HEK293T (cell line): ENCODE data around the gene ALX3.

Experiments
- CTCF ChIA-PET: fragments of 350-600 bp; formaldehyde crosslinking; extraction: SDS; loops from one replicate; lab custom pipeline; 2021; ENCODE audit warnings: antibody characterized with exemption, inconsistent platforms; lab: Yijun Ruan, JAX
- POLR2A ChIA-PET: fragments of 350-600 bp; formaldehyde crosslinking; extraction: SDS; loops from one replicate; lab custom pipeline; 2020; ENCODE audit warnings: antibody characterized with exemption, inconsistent platforms; lab: Yijun Ruan, JAX
- DNase-seq: peaks from one replicate; pipeline ENCODE4 v3.0.0; 2012; ENCODE audit warnings: mixed read lengths; ENCODE audit errors: extremely low spot score
- ARNT ChIP-seq: fragments of 450-650 bp; IDR thresholded peaks from 2 replicates; pipeline ENCODE4 v1.6.1; 2017; ENCODE audit warnings: mild to moderate bottlenecking
- BHLHE40 ChIP-seq: fragments of 450-650 bp; IDR thresholded peaks from 2 replicates; pipeline ENCODE4 v1.6.1; 2016; ENCODE audit warnings: mild to moderate bottlenecking, moderate library complexity, borderline replicate concordance
- CTBP1 ChIP-seq: fragments of 450-650 bp; IDR thresholded peaks from 2 replicates; pipeline ENCODE4 v1.6.1; 2016; ENCODE audit warnings: borderline replicate concordance
- ELF4 ChIP-seq: fragments of 450-650 bp; IDR thresholded peaks from 2 replicates; pipeline ENCODE4 v1.6.1; 2017; ENCODE audit warnings: antibody characterized with exemption
- FOXA1 ChIP-seq: fragments of 450-650 bp; IDR thresholded peaks from 2 replicates; pipeline ENCODE4 v1.6.1; 2016; ENCODE audit warnings: mild to moderate bottlenecking
- FOXK2 ChIP-seq: fragments of 450-650 bp; IDR thresholded peaks from 2 replicates; pipeline ENCODE4 v1.6.1; 2016; ENCODE audit warnings: mild to moderate bottlenecking
- FOXM1 ChIP-seq: fragments of 450-650 bp; IDR thresholded peaks from 2 replicates; pipeline ENCODE4 v1.6.1; 2017; ENCODE audit warnings: mild to moderate bottlenecking, borderline replicate concordance
- HDGF ChIP-seq: fragments of 450-650 bp; IDR thresholded peaks from 2 replicates; pipeline ENCODE4 v1.6.1; 2017; ENCODE audit warnings: antibody characterized with exemption, borderline replicate concordance
- L3MBTL2 ChIP-seq: fragments of 450-650 bp; conservative IDR thresholded peaks from 2 replicates; pipeline ENCODE4 v1.6.1; 2016; ENCODE audit warnings: mild to moderate bottlenecking
- LEF1 ChIP-seq: fragments of 450-650 bp; IDR thresholded peaks from 2 replicates; pipeline ENCODE4 v1.6.1; 2017; ENCODE audit warnings: mild to moderate bottlenecking, borderline replicate concordance
- NFRKB ChIP-seq: fragments of 450-650 bp; IDR thresholded peaks from 2 replicates; pipeline ENCODE4 v1.6.1; 2016; ENCODE audit warnings: mild to moderate bottlenecking, moderate library complexity
- PKNOX1 ChIP-seq: fragments of 450-650 bp; IDR thresholded peaks from 2 replicates; pipeline ENCODE4 v1.6.1; 2016
- SP1 ChIP-seq: fragments of 450-650 bp; IDR thresholded peaks from 2 replicates; pipeline ENCODE4 v1.6.1; 2017
- SUZ12 ChIP-seq: fragments of 450-650 bp; IDR thresholded peaks from 2 replicates; pipeline ENCODE4 v1.6.1; 2016; ENCODE audit warnings: mild to moderate bottlenecking
- TARDBP ChIP-seq: fragments of 450-650 bp; IDR thresholded peaks from 2 replicates; pipeline ENCODE4 v1.6.1; 2016
- ZNF384 ChIP-seq: fragments of 450-650 bp; IDR thresholded peaks from 2 replicates; pipeline ENCODE4 v1.6.1; 2016

Gene ALX3

GRCh38 chr1:110024613-110025012 lies 45.9 kb downstream of the ALX3 start:
- TF ChIP-seq FOXM1 (no peak), ARNT (no peak), LEF1 (no peak), PKNOX1 (no peak), NFRKB (no peak), SP1 (no peak), BHLHE40 (no peak), HDGF (no peak), ZNF384 (no peak), FOXA1 (no peak), SUZ12 (no peak), L3MBTL2 (no peak), CTBP1 (no peak)
- POLR2A ChIA-PET: interaction anchor here (2.8 kb wide), 1 partner anchor 10 kb away, joined by 10 read pairs; the partner anchor contains the start of gene STRIP1
- CTCF ChIA-PET: interaction anchor here (0.5 kb wide), 1 partner anchor 249 kb away, joined by 3 read pairs; no protein-coding TSS in a partner anchor
- no peak for DNase-seq

GRCh38 chr1:110021285-110021684 lies 49.2 kb downstream of the ALX3 start:
- POLR2A ChIA-PET: no interaction called here
- TF ChIP-seq BHLHE40 (no peak), CTBP1 (no peak), FOXM1 (no peak), LEF1 (no peak), ELF4 (no peak), ARNT (no peak), HDGF (no peak), SP1 (no peak), FOXA1 (no peak), SUZ12 (no peak), L3MBTL2 (no peak), NFRKB (no peak), TARDBP (no peak), FOXK2 (no peak), ZNF384 (no peak), PKNOX1 (no peak)
- CTCF ChIA-PET: no interaction called here
- no peak for DNase-seq

- POLR2A ChIA-PET: interaction anchor here (1.0 to 1.5 kb wide), 2 partner anchors 10 to 15 kb away, joined by 3 to 6 read pairs; partner anchors contain the start of gene STRIP1
- DNase-seq: no peak
- TF ChIP-seq PKNOX1: no peak
- no peak for TF ChIP-seq BHLHE40
- TF ChIP-seq SP1: no peak
- no peak for TF ChIP-seq LEF1
- TF ChIP-seq L3MBTL2: no peak
- TF ChIP-seq ZNF384: no peak
- TF ChIP-seq ARNT: no peak
- TF ChIP-seq TARDBP: no peak
- TF ChIP-seq FOXK2: no peak
- TF ChIP-seq FOXA1: no peak
- TF ChIP-seq NFRKB: no peak
- TF ChIP-seq HDGF: no peak
- no peak for TF ChIP-seq ELF4
- no peak for TF ChIP-seq CTBP1
- no peak for TF ChIP-seq SUZ12
- no peak for TF ChIP-seq FOXM1
- CTCF ChIA-PET: interaction anchor here (1.4 kb wide), 1 partner anchor 10 kb away, joined by 8 read pairs; no protein-coding TSS in a partner anchor
These were observed 50.7 kb downstream of the ALX3 start for GRCh38 chr1:110019770-110020169.

GRCh38 chr1:110018396-110018795 lies 52.1 kb downstream of the ALX3 start:
- ChIA-PET POLR2A (no interaction called here), CTCF (no interaction called here)
- TF ChIP-seq ARNT (no peak), ELF4 (no peak), SUZ12 (no peak), ZNF384 (no peak), LEF1 (no peak), FOXK2 (no peak), HDGF (no peak), NFRKB (no peak), SP1 (no peak), PKNOX1 (no peak)
- no peak for DNase-seq

GRCh38 chr1:110017792-110018191 lies 52.7 kb downstream of the ALX3 start:
- ChIA-PET CTCF (no interaction called here), POLR2A (no interaction called here)
- DNase-seq: no peak
- no peak for TF ChIP-seq TARDBP
- TF ChIP-seq ZNF384: no peak
- TF ChIP-seq L3MBTL2: no peak
- TF ChIP-seq CTBP1: no peak
- TF ChIP-seq SUZ12: no peak
